WERI-Rb-1 (cell line): Measurements from ENCODE around the gene GON7.
"Not testable (repeated sequence)": the region's sequence is repeated elsewhere in the genome, so short reads cannot be mapped to it uniquely, and the experiment has no call there.

ENCODE experiments used
- DNase-seq: peaks from one replicate; pipeline ENCODE4 v3.0.0-alpha.2; 2020
- H3K27ac ChIP-seq: fragments of 250-450 bp; sonication (Bioruptor Pico); 2 replicates; pipeline ENCODE4 v1.5.1; 2020; ENCODE audit warnings: mild to moderate bottlenecking, moderate library complexity
- H3K27me3 ChIP-seq: fragments of 250-450 bp; sonication (Bioruptor Pico); 2 replicates; pipeline ENCODE4 v1.5.1; 2021; ENCODE audit warnings: mild to moderate bottlenecking, low read depth, moderate library complexity; ENCODE audit not compliant: insufficient read depth, severe bottlenecking
- H3K36me3 ChIP-seq: fragments of 250-450 bp; sonication (Bioruptor Pico); 2 replicates; pipeline ENCODE4 v1.5.1; 2020; ENCODE audit warnings: mild to moderate bottlenecking, moderate library complexity
- H3K4me3 ChIP-seq: 2 replicates; pipeline ENCODE4 v1.5.1; 2011; ENCODE audit warnings: low read depth, mild to moderate bottlenecking, control low read depth, low read length
- H3K9me3 ChIP-seq: fragments of 250-450 bp; sonication (Bioruptor Pico); 2 replicates; pipeline ENCODE4 v1.5.1; 2021; ENCODE audit warnings: mild to moderate bottlenecking, moderate library complexity; ENCODE audit not compliant: severe bottlenecking
- TF ChIP-seq, protein P1 (sequence below): IDR thresholded peaks from 2 replicates; pipeline ENCODE4 v1.5.1; 2011; ENCODE audit warnings: low read depth, mild to moderate bottlenecking, control low read depth, inconsistent platforms, low read length

Gene GON7

DNA sequence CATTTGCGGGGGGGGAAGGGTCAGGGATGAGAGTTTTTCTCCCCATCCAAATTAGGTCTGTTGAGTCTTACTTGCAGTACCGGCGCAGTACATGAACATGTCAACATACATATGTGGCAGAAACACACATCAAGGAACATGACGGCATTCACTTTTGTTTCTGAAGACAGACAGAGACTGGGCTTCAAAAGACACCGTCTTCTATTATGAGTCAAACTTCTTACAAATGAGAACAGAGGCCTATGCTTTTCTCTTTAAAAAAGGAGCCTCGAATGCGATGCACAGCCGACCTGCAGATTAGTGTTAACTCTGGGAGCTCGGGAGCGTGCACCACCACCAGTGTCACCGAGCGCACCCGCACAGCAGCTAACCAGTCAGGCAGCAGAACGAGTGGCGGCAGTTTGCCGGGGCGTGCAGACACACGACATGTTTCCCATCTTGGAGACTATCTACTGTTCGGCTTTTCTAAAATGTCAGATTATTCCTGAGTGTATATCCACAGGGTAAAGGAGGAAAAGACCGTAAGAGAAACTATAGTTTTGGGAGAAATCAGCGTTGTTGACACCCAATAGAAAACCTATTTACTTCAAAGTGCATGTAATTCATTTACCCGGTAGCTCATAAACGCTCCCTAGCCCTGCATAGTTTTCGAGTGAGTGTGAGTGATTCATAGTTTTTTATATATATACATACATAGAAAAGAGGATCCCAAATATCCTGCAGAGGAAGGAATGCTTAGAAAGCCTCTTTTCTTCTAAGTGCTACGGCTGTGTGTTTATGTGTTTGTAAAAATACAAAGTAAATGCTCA is 33.2 kb upstream of the GON7 start:
- Histone ChIP-seq H3K36me3 (peaks cover 30% of the 10 kb centered on the region), H3K27ac (no peak overlapping the region), H3K27me3 (no peaks in the 10 kb centered on the region), H3K9me3 (no peaks in the 10 kb centered on the region), H3K4me3 (no peak overlapping the region)
- TF ChIP-seq, protein P1, sequence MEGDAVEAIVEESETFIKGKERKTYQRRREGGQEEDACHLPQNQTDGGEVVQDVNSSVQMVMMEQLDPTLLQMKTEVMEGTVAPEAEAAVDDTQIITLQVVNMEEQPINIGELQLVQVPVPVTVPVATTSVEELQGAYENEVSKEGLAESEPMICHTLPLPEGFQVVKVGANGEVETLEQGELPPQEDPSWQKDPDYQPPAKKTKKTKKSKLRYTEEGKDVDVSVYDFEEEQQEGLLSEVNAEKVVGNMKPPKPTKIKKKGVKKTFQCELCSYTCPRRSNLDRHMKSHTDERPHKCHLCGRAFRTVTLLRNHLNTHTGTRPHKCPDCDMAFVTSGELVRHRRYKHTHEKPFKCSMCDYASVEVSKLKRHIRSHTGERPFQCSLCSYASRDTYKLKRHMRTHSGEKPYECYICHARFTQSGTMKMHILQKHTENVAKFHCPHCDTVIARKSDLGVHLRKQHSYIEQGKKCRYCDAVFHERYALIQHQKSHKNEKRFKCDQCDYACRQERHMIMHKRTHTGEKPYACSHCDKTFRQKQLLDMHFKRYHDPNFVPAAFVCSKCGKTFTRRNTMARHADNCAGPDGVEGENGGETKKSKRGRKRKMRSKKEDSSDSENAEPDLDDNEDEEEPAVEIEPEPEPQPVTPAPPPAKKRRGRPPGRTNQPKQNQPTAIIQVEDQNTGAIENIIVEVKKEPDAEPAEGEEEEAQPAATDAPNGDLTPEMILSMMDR = no peak
- no peak for DNase-seq

DNA sequence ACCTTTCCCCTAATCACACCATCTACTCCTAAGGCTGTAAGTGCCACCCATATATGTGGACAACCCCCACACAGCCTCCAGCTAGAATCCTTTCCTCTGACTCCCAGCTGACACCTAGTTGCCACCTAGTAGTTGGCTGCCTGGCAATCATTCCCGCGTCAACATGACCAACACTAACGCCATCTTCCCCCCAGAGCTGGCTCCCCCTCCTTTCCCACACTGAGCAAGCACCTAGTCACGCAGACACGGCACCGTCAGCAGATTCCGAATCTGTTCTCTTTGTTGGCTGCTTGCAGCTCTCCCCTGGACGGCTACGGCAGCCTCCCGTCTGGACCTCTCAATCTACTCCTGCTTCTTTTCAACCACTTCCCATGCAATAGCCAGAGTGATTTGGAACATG is 27.9 kb upstream of the GON7 start:
- Histone ChIP-seq H3K9me3 (no peaks in the 10 kb centered on the region), H3K4me3 (no peak overlapping the region)
- DNase-seq = no peak

GRCh38 chr14:93233078-93233477 is 26.2 kb upstream of the GON7 start:
- H3K36me3 ChIP-seq, H3K27ac ChIP-seq, H3K4me3 ChIP-seq, DNase-seq, H3K27me3 ChIP-seq, H3K9me3 ChIP-seq: not testable (repeated sequence)

More for the DNA sequence above, 27.9 kb upstream of the GON7 start:
- TF ChIP-seq, protein P1 = no peak
- Histone ChIP-seq H3K27ac (no peak overlapping the region), H3K27me3 (no peaks in the 10 kb centered on the region), H3K36me3 (no peaks in the 10 kb centered on the region; the same call in 1 of the 2 replicates)

DNA sequence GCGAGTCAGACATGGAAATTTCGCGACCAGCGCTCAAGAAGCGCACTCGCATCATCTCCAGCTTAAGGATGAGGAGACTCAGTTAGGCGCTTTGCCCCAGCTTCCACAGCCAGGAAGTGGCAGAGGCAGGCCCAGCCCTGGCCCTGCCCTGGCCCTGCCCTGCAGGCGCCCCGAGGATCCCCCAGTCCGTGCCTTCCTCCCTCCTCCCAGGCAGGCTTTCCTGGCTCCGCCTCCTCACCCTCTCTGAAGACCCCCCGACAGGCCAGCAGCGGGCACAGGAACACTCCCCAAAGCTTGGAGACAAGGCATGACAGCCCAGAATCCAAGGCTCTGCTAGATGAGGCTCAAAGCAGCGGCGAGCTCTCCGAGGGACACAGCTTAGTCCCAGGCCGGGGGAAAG is 25.3 kb upstream of the GON7 start:
- no peak for DNase-seq
- TF ChIP-seq, protein P1 = no peak
- Histone ChIP-seq H3K27me3 (no peaks in the 10 kb centered on the region), H3K4me3 (no peak overlapping the region), H3K27ac (no peak overlapping the region), H3K9me3 (no peaks in the 10 kb centered on the region), H3K36me3 (peaks cover 19% of the 10 kb centered on the region)

GRCh38 chr14:93231129-93231979 is 24.5 kb upstream of the GON7 start:
- peaks cover 24% of the 10 kb centered on the region for H3K36me3 ChIP-seq
- H3K27me3 ChIP-seq = no peaks in the 10 kb centered on the region
- no peak for DNase-seq
- no peak overlapping the region for H3K27ac ChIP-seq
- H3K9me3 ChIP-seq = no peaks in the 10 kb centered on the region
- TF ChIP-seq, protein P1 = no peak
- H3K4me3 ChIP-seq = no peak overlapping the region

DNA sequence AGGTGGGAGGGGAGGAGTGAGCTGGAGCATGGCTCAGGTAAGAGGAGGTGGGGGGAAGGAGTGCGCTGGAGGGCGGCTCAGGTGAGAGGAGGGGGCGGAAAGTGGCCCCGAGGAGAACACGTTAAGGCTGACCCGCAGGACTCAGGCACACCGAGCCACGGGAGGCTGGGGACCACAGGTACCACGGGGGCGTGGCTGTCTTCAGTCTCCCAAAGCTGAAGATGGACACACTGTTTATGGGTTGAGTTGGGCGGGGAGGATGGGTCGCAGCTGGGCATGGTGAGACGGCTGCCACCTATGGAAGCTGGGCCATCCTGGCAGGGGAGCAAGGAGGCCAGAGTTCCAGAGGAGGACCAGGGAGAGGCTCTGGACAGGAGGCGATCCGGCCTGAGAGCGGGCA is 23.7 kb upstream of the GON7 start:
- no peak overlapping the region for H3K27ac ChIP-seq
- H3K36me3 ChIP-seq = peaks cover 33% of the 10 kb centered on the region
- TF ChIP-seq, protein P1 = no peak
- no peak overlapping the region for H3K4me3 ChIP-seq
- no peaks in the 10 kb centered on the region for H3K9me3 ChIP-seq
- DNase-seq = no peak
- no peaks in the 10 kb centered on the region for H3K27me3 ChIP-seq
